Measurements from ENCODE around the gene DEFB132. TPM values are rescaled to one million over a fixed set of nuclear protein-coding genes. Genes with fewer than 3 reads are reported as not detected.
A peak's percentile ranks its signal among the peaks of the same experiment; 100 is the strongest.
"Not testable (repeated sequence)": the region's sequence is repeated elsewhere in the genome, so short reads cannot be mapped to it uniquely, and the experiment has no call there.

DEFB132 gene, protein sequence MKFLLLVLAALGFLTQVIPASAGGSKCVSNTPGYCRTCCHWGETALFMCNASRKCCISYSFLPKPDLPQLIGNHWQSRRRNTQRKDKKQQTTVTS
- total RNA-seq: not detected

- DNase-seq (ENCODE audit: low read depth in 2 of 3, low spot score in 2 of 3): no peak
These were observed at the start of gene DEFB132 for GRCh38 chr20:257419-257818. DEFB132 (plus strand) TSS chr20:257724; CDS start chr20:257779, 55 bp downstream.

DNA sequence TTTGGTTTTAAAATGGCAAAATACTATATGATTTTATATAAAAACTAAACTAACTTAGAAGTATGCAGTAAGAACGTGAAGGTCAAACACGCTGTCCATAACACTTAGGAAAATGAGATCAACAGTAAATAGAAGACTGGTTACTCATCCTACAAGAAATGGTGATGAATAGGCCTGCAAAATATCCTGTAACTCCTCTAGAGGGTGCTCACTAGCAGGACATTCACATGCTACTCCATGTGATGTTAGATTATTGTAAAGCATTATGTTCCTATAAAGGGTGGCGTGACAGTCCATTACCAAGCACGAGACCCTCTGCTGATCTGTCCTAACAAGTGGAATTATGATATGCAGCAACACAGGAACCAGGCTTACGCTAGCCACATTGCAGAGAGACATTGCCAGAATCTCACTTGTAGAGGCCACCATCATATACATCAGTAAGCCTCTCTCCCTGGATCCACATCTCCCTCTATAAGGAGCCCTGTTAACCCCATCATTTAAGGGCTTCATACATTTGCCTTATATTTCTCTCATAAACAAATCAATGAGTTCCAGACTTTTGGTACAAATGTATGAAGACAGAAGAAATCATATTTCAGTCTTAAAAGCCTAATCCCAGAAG, 48.5 kb upstream of the DEFB132 start:
- peak; percentile 11 to 69 (median 47) for DNase-seq (ENCODE audit: low read depth in 2 of 3, low spot score in 2 of 3)

DNA sequence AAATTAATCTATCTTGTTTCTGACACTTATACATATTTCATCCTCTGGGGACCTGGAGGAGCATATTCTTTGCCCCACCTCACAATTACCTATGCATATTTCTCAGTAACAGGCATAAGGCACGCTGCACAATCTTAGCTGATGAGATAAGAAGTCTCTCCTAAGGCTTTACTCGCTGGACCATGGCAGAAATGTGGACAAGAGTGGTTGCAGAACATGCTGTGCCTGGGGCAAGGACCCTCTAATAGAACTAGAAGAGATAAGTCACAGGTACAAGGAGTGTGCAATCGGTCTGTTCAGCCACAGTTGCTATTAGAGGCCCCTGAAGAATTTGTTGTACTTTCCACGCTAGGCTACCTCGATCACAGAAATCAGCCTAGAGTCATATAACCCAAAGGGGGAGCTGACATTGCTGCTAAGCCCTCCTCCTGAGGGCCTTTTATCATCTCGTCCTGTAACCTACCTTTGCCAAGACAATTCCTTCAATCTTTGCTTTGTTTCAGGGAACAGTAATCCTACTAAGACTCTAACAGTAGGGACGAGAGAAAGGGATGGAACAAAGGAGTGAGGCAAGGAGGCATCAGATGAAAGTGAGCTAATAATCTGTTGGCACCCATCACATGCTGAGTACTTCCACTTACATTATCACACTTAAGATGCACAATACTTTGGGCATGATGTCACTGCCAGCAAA, 46.6 kb upstream of the DEFB132 start:
- no peak for DNase-seq (ENCODE audit: low read depth in 2 of 3, low spot score in 2 of 3)

- no peak for DNase-seq (ENCODE audit: low read depth in 2 of 3, low spot score in 2 of 3)
These were observed 43.1 kb upstream of the DEFB132 start for GRCh38 chr20:214383-214782.

DNA sequence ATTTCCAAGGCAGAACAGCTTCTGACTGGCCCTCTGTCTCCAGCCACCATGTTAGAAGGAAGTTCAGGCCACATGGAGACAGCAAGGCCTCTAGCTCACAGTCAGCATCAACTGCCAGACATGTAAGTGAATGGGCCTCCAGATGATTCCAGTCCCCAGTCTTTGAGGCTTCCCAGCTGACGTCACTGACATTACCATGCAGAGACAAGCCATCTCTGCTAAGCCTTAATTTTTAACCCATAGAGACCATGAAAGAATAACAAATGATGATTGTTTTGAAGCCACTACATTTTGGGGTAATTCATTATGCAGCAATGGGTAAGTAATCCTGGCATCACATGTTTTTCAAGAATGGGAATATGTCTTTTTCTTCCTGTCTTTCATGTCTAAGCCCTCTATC, 41.7 kb upstream of the DEFB132 start:
- DNase-seq (ENCODE audit: low read depth in 2 of 3, low spot score in 2 of 3): no peak

DNA sequence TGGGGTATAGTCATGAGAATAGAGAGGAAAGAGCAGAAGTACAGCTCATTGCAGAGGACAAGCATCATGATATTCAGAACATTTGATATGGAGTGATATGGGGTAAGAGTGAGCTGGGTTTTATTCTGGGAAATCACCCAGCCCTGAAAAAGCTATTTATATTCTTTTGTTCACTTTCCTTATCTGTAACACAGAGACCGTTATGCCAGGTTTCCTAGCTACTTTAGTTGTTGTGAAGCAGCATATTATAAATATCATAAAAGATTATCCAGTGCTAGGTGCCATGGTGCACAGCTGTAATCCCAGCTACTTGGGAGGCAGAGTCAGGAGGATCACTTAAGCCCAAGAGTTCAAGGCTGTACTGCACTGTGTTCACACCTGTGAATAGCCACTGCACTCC, 40.3 kb upstream of the DEFB132 start:
- no peak for DNase-seq (ENCODE audit: low read depth in 2 of 3, low spot score in 2 of 3)

DNA sequence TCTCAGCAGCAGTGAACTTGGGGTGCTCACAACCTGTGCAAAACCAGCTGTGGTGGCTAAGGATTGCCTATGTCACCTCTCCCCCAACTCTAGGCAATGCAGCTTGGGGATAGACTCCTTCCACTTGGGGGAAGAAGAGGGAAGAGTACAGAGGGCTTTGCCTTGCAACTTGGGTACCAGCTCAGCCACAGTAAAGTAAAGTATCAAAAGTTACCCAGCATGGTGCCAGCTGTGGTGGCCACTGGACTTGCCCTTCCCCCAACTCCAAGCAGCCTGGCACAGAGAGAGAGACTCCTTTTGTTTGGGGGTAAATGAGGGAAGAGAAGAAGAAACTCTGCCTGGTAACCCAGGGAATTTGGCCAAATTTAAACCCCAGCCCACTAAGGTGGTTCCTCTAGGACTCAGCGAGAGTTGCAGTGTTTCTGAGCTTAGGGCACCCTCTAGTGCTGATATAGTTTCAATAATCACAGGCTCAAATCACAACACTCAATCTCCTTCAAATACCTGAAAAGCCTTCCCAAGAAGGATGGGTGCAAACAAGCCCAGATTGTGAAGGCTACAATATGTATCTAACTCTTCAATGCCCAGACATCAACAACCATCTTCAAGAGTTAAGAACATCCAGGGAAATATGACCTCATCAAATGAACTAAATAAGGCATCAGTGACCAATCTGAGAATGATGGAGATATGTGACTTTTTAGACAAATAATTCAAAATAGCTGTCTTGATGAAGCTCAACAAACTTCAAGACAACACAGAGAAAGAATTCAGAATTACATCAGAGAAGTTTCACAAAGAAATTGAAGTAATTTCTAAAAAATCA, 38.0 kb upstream of the DEFB132 start:
- peak in 2 of 3 donors; percentile 41 to 66 for DNase-seq (ENCODE audit: low read depth in 2 of 3, low spot score in 2 of 3)

DNA sequence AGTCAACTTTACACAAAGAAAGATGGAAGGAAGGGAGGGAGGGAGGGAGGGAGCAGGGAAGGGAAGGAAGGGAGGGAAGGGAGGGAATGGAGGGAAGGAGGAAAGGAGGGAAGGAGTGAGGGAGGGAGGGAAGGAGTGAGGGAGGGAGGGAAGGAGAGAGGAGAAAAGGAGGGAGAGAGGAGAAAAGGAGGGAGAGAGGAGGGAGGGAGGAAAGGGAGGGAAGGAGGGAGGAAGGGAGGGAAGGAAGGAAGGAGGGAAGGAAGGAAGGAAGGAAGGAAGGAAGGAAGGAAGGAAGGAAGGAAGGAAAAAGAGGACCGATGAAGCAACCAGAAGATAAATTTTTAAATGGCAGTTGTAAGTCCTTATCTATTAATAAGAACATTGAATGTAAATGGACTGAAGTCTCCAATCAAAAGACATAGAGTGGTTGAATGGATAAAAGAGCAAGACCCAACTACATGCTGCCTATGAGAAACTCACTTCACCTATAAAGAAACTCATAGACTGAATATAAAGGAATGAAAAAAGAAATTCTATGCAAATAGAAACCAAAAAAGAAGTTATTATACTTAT, 36.2 kb upstream of the DEFB132 start:
- DNase-seq (ENCODE audit: low read depth in 2 of 3, low spot score in 2 of 3): no peak

GRCh38 chr20:225879-226278, 31.6 kb upstream of the DEFB132 start:
- not testable (repeated sequence) for DNase-seq (ENCODE audit: low read depth in 2 of 3, low spot score in 2 of 3)

GRCh38 chr20:226958-227357, 30.6 kb upstream of the DEFB132 start, which contains the start of gene DEFB129:
DEFB129 (plus strand) TSS chr20:227258; CDS start chr20:227289, 31 bp downstream.
- DNase-seq (ENCODE audit: low read depth in 2 of 3, low spot score in 2 of 3): no peak

DNA sequence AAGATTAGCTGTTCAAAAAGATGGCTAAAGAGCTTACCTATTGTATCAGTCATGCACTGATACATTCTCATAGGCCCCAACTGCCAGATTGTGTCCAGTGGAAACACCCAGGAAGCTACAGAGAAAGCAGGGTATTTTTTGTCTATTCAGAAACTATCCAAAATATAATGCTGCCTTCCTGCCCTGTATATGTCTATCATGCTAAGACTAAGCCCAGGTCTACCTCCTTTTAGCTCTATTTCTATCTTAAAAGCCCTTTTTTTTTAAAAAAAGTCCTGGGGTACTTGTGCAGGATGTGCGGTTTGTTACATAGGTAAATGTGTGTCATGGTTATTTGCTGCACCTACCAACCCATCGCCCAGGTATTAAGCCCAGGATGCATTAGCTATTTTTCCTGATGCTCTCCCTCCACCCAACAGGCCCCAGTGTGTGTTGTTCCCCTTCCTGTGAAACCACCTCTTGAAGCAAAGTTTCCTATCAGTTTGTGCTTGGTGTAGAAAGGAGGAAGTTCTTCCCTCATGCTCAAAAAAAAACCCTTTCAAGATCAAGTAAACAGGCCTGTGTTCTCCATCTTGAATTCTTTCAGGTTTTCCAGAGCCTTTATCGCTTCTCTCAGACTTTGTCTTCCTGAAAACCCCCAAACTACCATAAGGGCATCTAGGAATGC, 30.0 kb upstream of the DEFB132 start:
- DNase-seq (ENCODE audit: low read depth in 2 of 3, low spot score in 2 of 3): peak in 2 of 3 donors; percentile 22 to 68

- no peak for DNase-seq (ENCODE audit: low read depth in 2 of 3, low spot score in 2 of 3)
These were observed 21.6 kb upstream of the DEFB132 start for GRCh38 chr20:235891-236290.

DNA sequence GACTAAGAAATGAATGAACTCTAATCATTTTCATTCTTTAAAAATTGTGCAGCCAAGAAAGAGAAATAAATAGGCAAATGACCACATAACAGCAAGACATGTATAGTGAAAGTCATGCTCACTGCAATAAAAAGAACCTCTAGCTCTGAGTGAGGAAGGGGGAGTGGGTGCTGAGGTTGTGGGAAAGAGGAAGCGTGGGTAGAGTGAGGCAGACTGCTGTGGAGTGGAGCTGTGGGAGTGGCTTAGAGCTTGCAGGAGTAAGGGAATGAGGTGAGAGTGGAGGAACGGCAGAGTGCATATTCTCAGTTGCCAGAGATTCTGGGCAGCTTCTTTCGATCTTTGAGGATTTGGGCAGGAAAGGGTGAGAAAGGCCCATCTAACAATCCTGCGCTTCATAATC, 20.0 kb upstream of the DEFB132 start:
- peak in 2 of 3 donors; percentile 59 to 73 for DNase-seq (ENCODE audit: low read depth in 2 of 3, low spot score in 2 of 3)

DNA sequence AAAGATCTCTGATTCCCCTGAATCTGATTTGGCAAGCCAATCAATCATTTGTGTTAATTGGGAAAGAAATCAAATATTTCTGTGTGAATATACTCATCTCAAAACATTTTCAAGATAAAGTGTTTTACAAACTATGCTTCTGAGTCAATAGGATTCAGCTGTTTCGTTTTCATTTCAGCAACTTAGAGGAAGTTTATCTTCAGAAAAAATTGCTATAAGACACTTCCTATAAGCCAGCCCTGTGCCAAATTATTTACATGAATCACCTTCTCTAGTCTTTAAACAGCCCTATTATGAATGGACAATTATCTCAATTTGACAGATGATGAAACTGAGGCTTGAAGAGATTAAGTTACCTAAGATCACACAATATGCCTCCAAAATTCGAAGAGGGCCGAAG, 19.6 kb upstream of the DEFB132 start:
- DNase-seq (ENCODE audit: low read depth in 2 of 3, low spot score in 2 of 3): peak in 2 of 3 donors; percentile 31 to 70

GRCh38 chr20:242905-243304, 14.6 kb upstream of the DEFB132 start:
- DNase-seq (ENCODE audit: low read depth in 2 of 3, low spot score in 2 of 3): no peak

DNA sequence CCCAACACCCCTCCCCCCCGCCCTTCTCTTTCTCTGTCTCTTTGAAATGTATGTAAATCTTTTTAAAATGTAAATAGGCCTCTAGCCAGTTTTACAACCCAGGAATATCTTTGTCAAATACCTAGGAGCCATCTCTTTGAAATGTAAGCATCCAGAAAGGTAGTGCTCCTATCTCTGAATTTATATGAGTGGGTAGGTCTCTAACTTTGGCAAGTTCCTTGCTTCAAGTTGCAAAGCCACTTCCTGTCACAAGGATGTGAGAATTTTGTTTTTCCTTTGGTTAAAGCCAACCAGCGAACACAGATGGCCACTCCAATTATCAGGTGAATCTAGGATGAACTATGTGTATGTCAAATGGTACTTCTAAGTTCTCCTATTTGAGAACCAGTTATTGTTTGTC, 6.2 kb upstream of the DEFB132 start:
- no peak for DNase-seq (ENCODE audit: low read depth in 2 of 3, low spot score in 2 of 3)

DNA sequence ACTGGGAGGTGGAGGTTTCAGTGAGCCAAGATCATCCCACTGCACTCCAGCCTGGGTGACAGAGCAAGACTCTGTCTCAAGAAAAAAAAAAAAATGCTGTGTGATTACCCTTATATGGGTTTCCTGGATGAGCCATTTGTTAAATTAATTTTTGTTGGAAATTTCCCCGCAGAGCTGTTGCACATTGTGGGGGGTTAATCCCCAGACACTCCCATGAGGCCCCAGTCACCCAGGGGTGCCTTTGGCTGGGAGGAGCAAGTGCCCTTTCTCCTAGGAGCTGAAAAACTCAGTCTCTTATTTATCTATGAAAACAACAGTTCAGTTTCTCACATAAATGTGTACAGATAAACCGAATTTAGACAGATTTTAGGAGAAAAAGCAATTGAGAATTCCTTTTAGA, 4.7 kb upstream of the DEFB132 start:
- DNase-seq (ENCODE audit: low read depth in 2 of 3, low spot score in 2 of 3): no peak

DNA sequence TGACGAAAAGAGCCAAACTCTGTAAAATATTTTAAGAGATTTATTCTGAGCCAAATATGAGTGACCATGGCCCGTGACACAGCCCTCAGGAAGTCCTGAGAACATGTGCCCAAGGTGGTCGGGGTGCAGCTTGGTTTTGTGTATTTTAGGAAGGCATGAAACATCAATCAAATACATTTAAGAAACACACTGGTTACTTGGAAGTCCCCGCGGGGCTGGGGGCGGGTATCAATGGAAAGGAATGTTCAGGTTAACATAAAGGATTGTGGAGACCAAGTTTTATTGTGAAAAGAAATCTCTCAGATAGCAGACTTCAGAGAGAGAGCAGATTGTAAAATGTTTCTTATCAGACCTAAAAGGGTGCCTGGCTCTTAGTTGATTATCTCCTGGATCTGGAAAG, 4.1 kb upstream of the DEFB132 start:
- DNase-seq (ENCODE audit: low read depth in 2 of 3, low spot score in 2 of 3): not testable (repeated sequence)

GRCh38 chr20:258269-258858, 840 bp downstream of the DEFB132 start:
- no peak for DNase-seq (ENCODE audit: low read depth in 2 of 3, low spot score in 2 of 3)

DNA sequence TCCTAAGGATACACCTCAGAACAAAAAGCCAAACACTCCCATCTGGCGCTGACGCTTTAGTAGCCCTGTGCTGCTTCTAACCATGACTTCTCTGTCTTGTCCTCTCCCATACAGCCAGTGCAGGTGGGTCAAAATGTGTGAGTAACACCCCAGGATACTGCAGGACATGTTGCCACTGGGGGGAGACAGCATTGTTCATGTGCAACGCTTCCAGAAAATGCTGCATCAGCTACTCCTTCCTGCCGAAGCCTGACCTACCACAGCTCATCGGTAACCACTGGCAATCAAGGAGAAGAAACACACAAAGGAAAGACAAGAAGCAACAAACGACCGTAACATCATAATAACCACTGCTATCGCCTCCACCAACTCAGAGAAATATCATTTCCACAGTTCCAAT, 1.4 kb downstream of the DEFB132 start:
- peak in 2 of 3 donors; percentile 52 to 54 for DNase-seq (ENCODE audit: low read depth in 2 of 3, low spot score in 2 of 3)

Measured in hematopoietic multipotent progenitor cell (in vitro differentiated cells).